Smooth muscle cell (in vitro differentiated cells): ENCODE results near the gene CACNB2. TPM values are rescaled to one million over a fixed set of nuclear protein-coding genes. Genes with fewer than 3 reads are reported as not detected.

Source experiments
- DNase-seq: peaks from one replicate; lab custom pipeline; 2025; ENCODE audit not compliant: unreplicated experiment; lab: John Stamatoyannopoulos, UW
- H2AFZ ChIP-seq: fragments of 200-600 bp; sonication (generic); 2 replicates; pipeline ENCODE4 v1.6.0; 2016; ENCODE audit warnings: antibody characterized with exemption, low read depth, mild to moderate bottlenecking
- H3F3A ChIP-seq: fragments of 200-600 bp; sonication (generic); 2 replicates; pipeline ENCODE4 v1.6.0; 2017; ENCODE audit warnings: antibody characterized with exemption, low read depth
- H3K27ac ChIP-seq: fragments of 200-600 bp; sonication (generic); 2 replicates; pipeline ENCODE4 v1.5.1; 2016; ENCODE audit warnings: low read depth, mild to moderate bottlenecking
- H3K27me3 ChIP-seq: fragments of 200-600 bp; sonication (generic); 2 replicates; pipeline ENCODE4 v1.6.1; 2016; ENCODE audit warnings: low read depth, mild to moderate bottlenecking
- H3K36me3 ChIP-seq: fragments of 200-600 bp; sonication (generic); 2 replicates; pipeline ENCODE4 v1.5.1; 2016; ENCODE audit warnings: low read depth
- H3K4me1 ChIP-seq: fragments of 200-600 bp; sonication (generic); 2 replicates; pipeline ENCODE4 v1.5.1; 2016; ENCODE audit warnings: low read depth
- H3K4me2 ChIP-seq: fragments of 200-600 bp; sonication (generic); 2 replicates; pipeline ENCODE4 v1.6.0; 2016; ENCODE audit warnings: mild to moderate bottlenecking
- H3K4me3 ChIP-seq: fragments of 200-600 bp; sonication (generic); 2 replicates; pipeline ENCODE4 v1.5.1; 2016; ENCODE audit warnings: mild to moderate bottlenecking
- H3K79me2 ChIP-seq: fragments of 200-600 bp; sonication (generic); 2 replicates; pipeline ENCODE4 v1.6.0; 2016; ENCODE audit warnings: low read depth, mild to moderate bottlenecking
- H3K9ac ChIP-seq: fragments of 200-600 bp; sonication (generic); 2 replicates; pipeline ENCODE4 v1.6.0; 2016; ENCODE audit warnings: low read depth
- H3K9me3 ChIP-seq: fragments of 200-600 bp; sonication (generic); replicated peaks from 2 replicates; pipeline ENCODE4 v1.5.1; 2016; ENCODE audit warnings: low read depth
- H4K20me1 ChIP-seq: fragments of 200-600 bp; sonication (generic); 2 replicates; pipeline ENCODE4 v1.6.0; 2016; ENCODE audit warnings: low read depth
- CTCF ChIP-seq: fragments of 200-600 bp; sonication (generic); IDR thresholded peaks from 2 replicates; pipeline ENCODE4 v1.5.1; 2017; ENCODE audit warnings: borderline replicate concordance, mild to moderate bottlenecking, antibody characterized with exemption; ENCODE audit not compliant: insufficient read depth, poor library complexity, severe bottlenecking
- WGBS: methylation state at CpG from one replicate; pipeline ENCODE4 v1.1.7; 2016; ENCODE audit warnings: low lambda C conversion rate; 5-methylcytosine and 5-hydroxymethylcytosine counted together
- polyA plus RNA-seq: library from polyadenylated mRNA; unstranded; fragments of >200 nt; fragmentation: Nextera tagmentation; extraction: Ambion mirVana; gene quantifications from 2 replicates; pipeline ENCODE4 v1.2.1, GENCODE V29; 2016
- total RNA-seq: library from RNA; depleted of rRNA; stranded (reverse); fragments of >200 nt; gene quantifications from 2 replicates; pipeline ENCODE4 v1.2.3, GENCODE V29; 2014

Gene CACNB2
- total and polyA plus RNA-seq, 2 experiments from 2014 or later = 0.04 to 1.1 TPM

- Histone ChIP-seq H3K9me3 (peaks cover 2% of the 10 kb centered on the region), H4K20me1 (no peaks in the 10 kb centered on the region), H3K9ac (no peak overlapping the region), H3K27ac (no peak overlapping the region), H3F3A (no peaks in the 10 kb centered on the region), H3K4me1 (no peaks in the 10 kb centered on the region), H2AFZ (no peak overlapping the region), H3K36me3 (peaks cover 23% of the 10 kb centered on the region), H3K27me3 (no peaks in the 10 kb centered on the region), H3K4me2 (no peak overlapping the region), H3K79me2 (no peaks in the 10 kb centered on the region), H3K4me3 (no peak overlapping the region)
- DNase-seq = no peak
- WGBS = 96% methylated on average over 3 of the region's 3 CpGs
- no peak for TF ChIP-seq CTCF
Observed at GRCh38 chr10:18554479-18554878, 414.3 kb downstream of the CACNB2 start.

- Histone ChIP-seq H3F3A (no peaks in the 10 kb centered on the region), H3K4me1 (no peaks in the 10 kb centered on the region), H2AFZ (no peak overlapping the region), H4K20me1 (no peaks in the 10 kb centered on the region), H3K4me3 (no peak overlapping the region), H3K27ac (no peak overlapping the region), H3K79me2 (no peaks in the 10 kb centered on the region), H3K4me2 (no peak overlapping the region), H3K9ac (no peak overlapping the region), H3K36me3 (peaks cover 23% of the 10 kb centered on the region), H3K9me3 (peaks cover 2% of the 10 kb centered on the region), H3K27me3 (no peaks in the 10 kb centered on the region)
- no peak for TF ChIP-seq CTCF
- no peak for DNase-seq
- 100% methylated on average over 3 of the region's 3 CpGs for WGBS
Observed at GRCh38 chr10:18556522-18557147, 416.4 kb downstream of the CACNB2 start.

GRCh38 chr10:18557960-18558359 lies 417.7 kb downstream of the CACNB2 start:
- no peak overlapping the region for H3K27ac ChIP-seq
- H3K79me2 ChIP-seq = no peaks in the 10 kb centered on the region
- no peak for DNase-seq
- H3K36me3 ChIP-seq = peaks cover 22% of the 10 kb centered on the region
- H3K9me3 ChIP-seq = peaks cover 2% of the 10 kb centered on the region
- H4K20me1 ChIP-seq = no peaks in the 10 kb centered on the region
- H3K4me2 ChIP-seq = no peak overlapping the region
- whole genome bisulfite sequencing = 97% methylated on average over 1 of the region's 1 CpG
- H3K4me1 ChIP-seq = no peaks in the 10 kb centered on the region
- H2AFZ ChIP-seq = no peak overlapping the region
- H3K27me3 ChIP-seq = no peaks in the 10 kb centered on the region
- no peak overlapping the region for H3K9ac ChIP-seq
- H3K4me3 ChIP-seq = no peak overlapping the region
- H3F3A ChIP-seq = no peaks in the 10 kb centered on the region
- TF ChIP-seq CTCF = no peak
